ENCODE results near the gene CTSD. TPM values are rescaled to one million over a fixed set of nuclear protein-coding genes. Genes with fewer than 3 reads are reported as not detected.

The CTSD gene
- total RNA-seq, 1 donor: 221 TPM

GRCh38 chr11:1803246-1803645 lies 39.5 kb upstream of the CTSD start:
- no peak for DNase-seq (ENCODE audit: low read depth)
- TF ChIP-seq, protein P1, sequence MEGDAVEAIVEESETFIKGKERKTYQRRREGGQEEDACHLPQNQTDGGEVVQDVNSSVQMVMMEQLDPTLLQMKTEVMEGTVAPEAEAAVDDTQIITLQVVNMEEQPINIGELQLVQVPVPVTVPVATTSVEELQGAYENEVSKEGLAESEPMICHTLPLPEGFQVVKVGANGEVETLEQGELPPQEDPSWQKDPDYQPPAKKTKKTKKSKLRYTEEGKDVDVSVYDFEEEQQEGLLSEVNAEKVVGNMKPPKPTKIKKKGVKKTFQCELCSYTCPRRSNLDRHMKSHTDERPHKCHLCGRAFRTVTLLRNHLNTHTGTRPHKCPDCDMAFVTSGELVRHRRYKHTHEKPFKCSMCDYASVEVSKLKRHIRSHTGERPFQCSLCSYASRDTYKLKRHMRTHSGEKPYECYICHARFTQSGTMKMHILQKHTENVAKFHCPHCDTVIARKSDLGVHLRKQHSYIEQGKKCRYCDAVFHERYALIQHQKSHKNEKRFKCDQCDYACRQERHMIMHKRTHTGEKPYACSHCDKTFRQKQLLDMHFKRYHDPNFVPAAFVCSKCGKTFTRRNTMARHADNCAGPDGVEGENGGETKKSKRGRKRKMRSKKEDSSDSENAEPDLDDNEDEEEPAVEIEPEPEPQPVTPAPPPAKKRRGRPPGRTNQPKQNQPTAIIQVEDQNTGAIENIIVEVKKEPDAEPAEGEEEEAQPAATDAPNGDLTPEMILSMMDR (IDR thresholded peaks at IDR 0.05; ENCODE audit: insufficient read depth, low read length): no peak
- H3K4me3 ChIP-seq (ENCODE audit: low read depth, low read length): no peak overlapping the region

GRCh38 chr11:1797391-1798125 lies 33.8 kb upstream of the CTSD start:
- no peak overlapping the region for H3K4me3 ChIP-seq (ENCODE audit: low read depth, low read length)
- DNase-seq (ENCODE audit: low read depth): no peak
- TF ChIP-seq, protein P1 (IDR thresholded peaks at IDR 0.05; ENCODE audit: insufficient read depth, low read length): no peak

DNA sequence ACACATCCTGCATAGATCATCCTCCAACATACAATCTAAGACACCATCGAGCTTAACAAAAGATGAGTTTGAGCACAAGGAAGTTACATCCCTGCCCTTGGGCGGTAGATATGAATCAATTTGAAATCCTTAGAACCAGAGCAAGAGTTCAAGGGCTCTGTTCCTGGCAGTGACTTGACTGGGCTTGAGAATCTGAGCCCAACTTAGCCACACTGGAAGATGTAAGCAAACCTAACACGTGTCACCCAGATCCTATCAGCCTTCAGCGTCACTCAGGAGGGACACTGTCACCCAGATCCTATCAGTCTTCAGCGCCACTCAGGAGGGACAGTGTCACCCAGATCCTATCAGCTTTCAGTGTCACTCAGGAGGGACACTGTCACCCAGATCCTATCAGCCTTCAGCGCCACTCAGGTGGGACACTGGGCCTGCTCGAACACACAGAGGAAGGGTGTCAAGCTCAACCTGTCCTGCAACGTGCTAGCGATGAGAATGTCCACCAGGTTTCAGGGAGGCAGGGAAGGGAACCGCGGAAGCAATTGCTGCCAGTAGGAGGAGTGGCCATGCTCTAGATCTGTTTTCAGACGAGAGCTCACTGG lies 32.8 kb upstream of the CTSD start:
- TF ChIP-seq, protein P1 (IDR thresholded peaks at IDR 0.05; ENCODE audit: insufficient read depth, low read length): no peak
- no peak overlapping the region for H3K4me3 ChIP-seq (ENCODE audit: low read depth, low read length)
- no peak for DNase-seq (ENCODE audit: low read depth)

- no peak for DNase-seq (ENCODE audit: low read depth)
- no peak overlapping the region for H3K4me3 ChIP-seq (ENCODE audit: low read depth, low read length)
- TF ChIP-seq, protein P1 (IDR thresholded peaks at IDR 0.05; ENCODE audit: insufficient read depth, low read length): no peak
These were observed 29.4 kb upstream of the CTSD start for GRCh38 chr11:1793081-1793480.

- TF ChIP-seq, protein P1 (IDR thresholded peaks at IDR 0.05; ENCODE audit: insufficient read depth, low read length): no peak
- no peak overlapping the region for H3K4me3 ChIP-seq (ENCODE audit: low read depth, low read length)
- DNase-seq (ENCODE audit: low read depth): no peak
These were observed 28.7 kb upstream of the CTSD start for GRCh38 chr11:1792461-1792860.

DNA sequence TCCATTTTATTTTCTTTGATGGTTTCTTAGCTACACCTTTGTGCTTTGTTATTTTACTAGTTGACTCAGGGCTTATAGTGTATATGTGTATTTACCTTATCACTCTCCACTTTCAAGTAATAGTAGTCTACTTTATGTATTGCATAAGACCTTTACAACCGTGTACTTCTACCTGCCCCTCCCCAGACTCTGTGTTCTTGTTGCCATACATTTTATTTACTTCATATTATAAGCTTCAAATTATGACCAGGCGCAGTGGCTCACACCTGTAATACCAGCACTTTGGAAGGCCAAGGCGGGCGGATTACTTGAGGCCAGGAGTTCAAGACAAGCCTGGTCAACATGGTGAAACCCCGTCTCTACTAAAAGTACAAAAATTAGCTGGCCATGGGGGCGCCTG lies 28.2 kb upstream of the CTSD start:
- DNase-seq (ENCODE audit: low read depth): no peak
- TF ChIP-seq, protein P1 (IDR thresholded peaks at IDR 0.05; ENCODE audit: insufficient read depth, low read length): no peak
- H3K4me3 ChIP-seq (ENCODE audit: low read depth, low read length): no peak overlapping the region
